ENCODE measurements around the gene AGBL4. TPM values are rescaled to one million over a fixed set of nuclear protein-coding genes. Genes with fewer than 3 reads are reported as not detected.
A peak's percentile ranks its signal among the peaks of the same experiment; 100 is the strongest.

The AGBL4 gene
- total RNA-seq, 1 donor from 2014 or later: 3.1 TPM

DNA sequence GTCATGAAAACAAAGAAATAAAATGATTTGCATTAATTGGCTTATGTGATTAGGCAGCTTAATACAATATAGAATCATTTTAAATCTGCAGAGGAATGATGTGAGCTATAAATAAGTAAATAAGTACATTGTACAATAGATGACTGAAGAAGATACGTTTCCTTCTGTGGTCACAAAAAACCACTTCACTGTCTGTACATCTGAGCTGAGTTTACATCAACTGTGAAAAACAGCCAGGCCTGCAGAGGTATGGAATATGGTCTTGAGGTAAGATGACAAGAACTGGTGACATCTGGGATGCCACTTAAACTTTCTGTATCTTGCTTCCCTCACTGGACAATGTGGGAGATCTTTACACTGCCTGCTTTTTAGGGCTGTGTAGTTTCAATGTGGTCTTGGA lies 1117.0 kb downstream of the AGBL4 start:
- Mint-ChIP-seq H3K27ac (no peak overlapping the region), H3K4me3 (ENCODE audit: low read depth) (no peak overlapping the region), H3K9me3 (ENCODE audit: low read depth) (peaks cover 2% of the 10 kb centered on the region), H3K36me3 (ENCODE audit: insufficient read depth) (no peaks in the 10 kb centered on the region), H3K4me1 (ENCODE audit: low read depth) (no peaks in the 10 kb centered on the region), H3K27me3 (peaks cover 3% of the 10 kb centered on the region)
- DNase-seq (ENCODE audit: low spot score, unreplicated experiment): no peak
- TF ChIP-seq, protein P1, sequence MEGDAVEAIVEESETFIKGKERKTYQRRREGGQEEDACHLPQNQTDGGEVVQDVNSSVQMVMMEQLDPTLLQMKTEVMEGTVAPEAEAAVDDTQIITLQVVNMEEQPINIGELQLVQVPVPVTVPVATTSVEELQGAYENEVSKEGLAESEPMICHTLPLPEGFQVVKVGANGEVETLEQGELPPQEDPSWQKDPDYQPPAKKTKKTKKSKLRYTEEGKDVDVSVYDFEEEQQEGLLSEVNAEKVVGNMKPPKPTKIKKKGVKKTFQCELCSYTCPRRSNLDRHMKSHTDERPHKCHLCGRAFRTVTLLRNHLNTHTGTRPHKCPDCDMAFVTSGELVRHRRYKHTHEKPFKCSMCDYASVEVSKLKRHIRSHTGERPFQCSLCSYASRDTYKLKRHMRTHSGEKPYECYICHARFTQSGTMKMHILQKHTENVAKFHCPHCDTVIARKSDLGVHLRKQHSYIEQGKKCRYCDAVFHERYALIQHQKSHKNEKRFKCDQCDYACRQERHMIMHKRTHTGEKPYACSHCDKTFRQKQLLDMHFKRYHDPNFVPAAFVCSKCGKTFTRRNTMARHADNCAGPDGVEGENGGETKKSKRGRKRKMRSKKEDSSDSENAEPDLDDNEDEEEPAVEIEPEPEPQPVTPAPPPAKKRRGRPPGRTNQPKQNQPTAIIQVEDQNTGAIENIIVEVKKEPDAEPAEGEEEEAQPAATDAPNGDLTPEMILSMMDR (IDR thresholded peaks at IDR 0.05; ENCODE audit: unreplicated experiment): no peak

- no peak for DNase-seq (ENCODE audit: low spot score, unreplicated experiment)
- Mint-ChIP-seq H3K36me3 (ENCODE audit: insufficient read depth) (no peaks in the 10 kb centered on the region), H3K27me3 (peaks cover 3% of the 10 kb centered on the region), H3K27ac (no peak overlapping the region), H3K4me1 (ENCODE audit: low read depth) (no peaks in the 10 kb centered on the region), H3K9me3 (ENCODE audit: low read depth) (peaks cover 3% of the 10 kb centered on the region), H3K4me3 (ENCODE audit: low read depth) (no peak overlapping the region)
- TF ChIP-seq, protein P1 (IDR thresholded peaks at IDR 0.05; ENCODE audit: unreplicated experiment): no peak
These were observed 1117.6 kb downstream of the AGBL4 start for GRCh38 chr1:48906164-48906563.

DNA sequence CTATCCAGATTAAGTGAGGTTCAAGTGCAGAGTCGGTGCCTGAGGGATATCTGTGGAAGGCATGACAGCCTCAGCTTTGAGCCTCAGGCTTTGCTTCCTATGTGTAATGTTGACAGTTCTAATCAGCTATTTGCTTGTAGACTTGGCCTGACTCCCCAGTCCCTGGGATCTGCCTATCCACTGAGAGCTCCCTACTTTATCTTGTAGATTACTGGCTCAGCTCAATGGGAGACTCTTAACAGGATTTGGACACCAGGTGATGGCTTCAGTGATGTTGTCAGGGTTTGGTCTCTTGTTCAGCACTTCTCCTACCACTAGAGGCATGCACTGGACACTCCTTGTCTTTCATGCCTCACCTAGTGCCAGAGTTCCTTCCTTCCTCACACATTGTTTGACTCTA lies 1120.5 kb downstream of the AGBL4 start:
- Mint-ChIP-seq H3K9me3 (ENCODE audit: low read depth) (peaks cover 3% of the 10 kb centered on the region), H3K4me1 (ENCODE audit: low read depth) (no peaks in the 10 kb centered on the region), H3K27me3 (peaks cover 2% of the 10 kb centered on the region), H3K27ac (no peak overlapping the region), H3K36me3 (ENCODE audit: insufficient read depth) (no peaks in the 10 kb centered on the region), H3K4me3 (ENCODE audit: low read depth) (no peak overlapping the region)
- DNase-seq (ENCODE audit: low spot score, unreplicated experiment): no peak
- TF ChIP-seq, protein P1 (IDR thresholded peaks at IDR 0.05; ENCODE audit: unreplicated experiment): no peak

GRCh38 chr1:48898894-48899293 lies 1124.9 kb downstream of the AGBL4 start:
- Mint-ChIP-seq H3K4me1 (ENCODE audit: low read depth) (no peaks in the 10 kb centered on the region), H3K36me3 (ENCODE audit: insufficient read depth) (no peaks in the 10 kb centered on the region), H3K27me3 (peaks cover 2% of the 10 kb centered on the region), H3K4me3 (ENCODE audit: low read depth) (no peak overlapping the region), H3K9me3 (ENCODE audit: low read depth) (peaks cover 3% of the 10 kb centered on the region), H3K27ac (no peak overlapping the region)
- TF ChIP-seq, protein P1 (IDR thresholded peaks at IDR 0.05; ENCODE audit: unreplicated experiment): no peak
- no peak for DNase-seq (ENCODE audit: low spot score, unreplicated experiment)

GRCh38 chr1:48889615-48890014 lies 1134.1 kb downstream of the AGBL4 start:
- peaks cover 19% of the 10 kb centered on the region for H3K4me1 Mint-ChIP-seq (ENCODE audit: low read depth)
- peaks cover 4% of the 10 kb centered on the region for H3K27me3 Mint-ChIP-seq
- DNase-seq (ENCODE audit: low spot score, unreplicated experiment): no peak
- H3K27ac Mint-ChIP-seq: peak overlapping the region; percentile 12
- TF ChIP-seq, protein P1 (IDR thresholded peaks at IDR 0.05; ENCODE audit: unreplicated experiment): no peak
- no peaks in the 10 kb centered on the region for H3K36me3 Mint-ChIP-seq (ENCODE audit: insufficient read depth)
- no peak overlapping the region for H3K4me3 Mint-ChIP-seq (ENCODE audit: low read depth)
- H3K9me3 Mint-ChIP-seq (ENCODE audit: low read depth): no peaks in the 10 kb centered on the region
